Endothelial cell of umbilical vein (primary cell): ENCODE data around the gene COL7A1.

Experiments used
- EZH2 ChIP-seq: IDR thresholded peaks from 2 replicates; pipeline ENCODE4 v1.6.1; 2012; ENCODE audit warnings: borderline replicate concordance, low read depth, mild to moderate bottlenecking, moderate library complexity, low read length, inconsistent platforms; ENCODE audit not compliant: severe bottlenecking
- JUN ChIP-seq: IDR thresholded peaks from 2 replicates; pipeline ENCODE4 v1.6.1; 2011; ENCODE audit warnings: borderline replicate concordance, low read depth; ENCODE audit not compliant: insufficient read length, insufficient read depth
- MYC ChIP-seq: IDR thresholded peaks from one replicate; pipeline ENCODE4 v1.6.1; 2011; ENCODE audit warnings: mild to moderate bottlenecking, low read depth, low read length
- POLR2A ChIP-seq: IDR thresholded peaks from 2 replicates; pipeline ENCODE4 v1.6.1; 2012; ENCODE audit warnings: low read depth, mild to moderate bottlenecking, control low read depth, low read length
- POLR2AphosphoS5 ChIP-seq: IDR thresholded peaks from 2 replicates; pipeline ENCODE4 v1.6.1; 2012; ENCODE audit warnings: low read depth, mild to moderate bottlenecking, control low read depth, low read length, moderate library complexity; ENCODE audit not compliant: insufficient read depth
- TF ChIP-seq, protein P1 (sequence below), 2 donors: IDR thresholded peaks; 1 replicate in 1 of 2; 2 replicates in 1 of 2; pipeline ENCODE4 v1.5.1; 2011; ENCODE audit warnings: low read length in 2 of 2, mild to moderate bottlenecking in 2 of 2, moderate library complexity in 2 of 2, control low read depth in 1 of 2, inconsistent platforms in 1 of 2, low read depth in 1 of 2; ENCODE audit not compliant: insufficient read depth in 1 of 2; ENCODE audit errors: extremely low read depth in 1 of 2
- TF ChIP-seq, protein P2 (sequence below): IDR thresholded peaks from 2 replicates; pipeline ENCODE4 v1.6.1; 2011; ENCODE audit not compliant: insufficient read depth, insufficient read length

DNA sequence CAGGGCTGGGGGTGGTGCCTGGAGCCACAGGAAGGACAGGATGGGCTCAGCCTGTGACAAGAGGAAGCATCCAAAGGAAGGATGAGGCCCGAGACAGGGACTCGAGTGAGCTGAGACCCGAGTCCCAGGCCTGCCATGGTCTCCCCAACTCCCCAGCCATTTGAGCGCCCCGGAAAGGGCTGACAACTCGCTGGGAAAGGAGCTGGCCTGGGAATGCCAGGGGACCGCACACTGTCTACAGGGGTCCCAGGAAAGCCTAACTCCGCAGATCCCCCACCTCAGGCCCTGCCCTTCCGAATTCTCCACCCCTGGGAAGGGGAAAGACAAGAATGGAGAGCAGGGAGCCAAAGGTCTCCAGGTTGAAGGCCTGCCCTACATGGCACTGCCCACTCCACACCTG lies 70.2 kb downstream of the COL7A1 start:
- TF ChIP-seq, protein P1, sequence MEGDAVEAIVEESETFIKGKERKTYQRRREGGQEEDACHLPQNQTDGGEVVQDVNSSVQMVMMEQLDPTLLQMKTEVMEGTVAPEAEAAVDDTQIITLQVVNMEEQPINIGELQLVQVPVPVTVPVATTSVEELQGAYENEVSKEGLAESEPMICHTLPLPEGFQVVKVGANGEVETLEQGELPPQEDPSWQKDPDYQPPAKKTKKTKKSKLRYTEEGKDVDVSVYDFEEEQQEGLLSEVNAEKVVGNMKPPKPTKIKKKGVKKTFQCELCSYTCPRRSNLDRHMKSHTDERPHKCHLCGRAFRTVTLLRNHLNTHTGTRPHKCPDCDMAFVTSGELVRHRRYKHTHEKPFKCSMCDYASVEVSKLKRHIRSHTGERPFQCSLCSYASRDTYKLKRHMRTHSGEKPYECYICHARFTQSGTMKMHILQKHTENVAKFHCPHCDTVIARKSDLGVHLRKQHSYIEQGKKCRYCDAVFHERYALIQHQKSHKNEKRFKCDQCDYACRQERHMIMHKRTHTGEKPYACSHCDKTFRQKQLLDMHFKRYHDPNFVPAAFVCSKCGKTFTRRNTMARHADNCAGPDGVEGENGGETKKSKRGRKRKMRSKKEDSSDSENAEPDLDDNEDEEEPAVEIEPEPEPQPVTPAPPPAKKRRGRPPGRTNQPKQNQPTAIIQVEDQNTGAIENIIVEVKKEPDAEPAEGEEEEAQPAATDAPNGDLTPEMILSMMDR (IDR thresholded peaks at IDR 0.05; ENCODE audit: extremely low read depth in 1 of 2, insufficient read depth in 1 of 2, low read depth in 1 of 2, low read length in 2 of 2): no peak
- TF ChIP-seq POLR2AphosphoS5: no peak
- no peak for TF ChIP-seq MYC
- TF ChIP-seq EZH2: no peak
- TF ChIP-seq, protein P2, sequence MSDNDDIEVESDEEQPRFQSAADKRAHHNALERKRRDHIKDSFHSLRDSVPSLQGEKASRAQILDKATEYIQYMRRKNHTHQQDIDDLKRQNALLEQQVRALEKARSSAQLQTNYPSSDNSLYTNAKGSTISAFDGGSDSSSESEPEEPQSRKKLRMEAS: no peak
- no peak for TF ChIP-seq POLR2A
- no peak for TF ChIP-seq JUN
